GM21367 (cell line): Measurements from ENCODE around the gene SCIN.
A peak's percentile ranks its signal among the peaks of the same experiment; 100 is the strongest.
"Not testable (repeated sequence)": the region's sequence is repeated elsewhere in the genome, so short reads cannot be mapped to it uniquely, and the experiment has no call there.

Experiments
- ATAC-seq: cut with Tn5 transposase; IDR thresholded peaks from one replicate; pipeline ENCODE4 v1.9.1; 2021; ENCODE audit not compliant: unreplicated experiment

Gene SCIN

DNA sequence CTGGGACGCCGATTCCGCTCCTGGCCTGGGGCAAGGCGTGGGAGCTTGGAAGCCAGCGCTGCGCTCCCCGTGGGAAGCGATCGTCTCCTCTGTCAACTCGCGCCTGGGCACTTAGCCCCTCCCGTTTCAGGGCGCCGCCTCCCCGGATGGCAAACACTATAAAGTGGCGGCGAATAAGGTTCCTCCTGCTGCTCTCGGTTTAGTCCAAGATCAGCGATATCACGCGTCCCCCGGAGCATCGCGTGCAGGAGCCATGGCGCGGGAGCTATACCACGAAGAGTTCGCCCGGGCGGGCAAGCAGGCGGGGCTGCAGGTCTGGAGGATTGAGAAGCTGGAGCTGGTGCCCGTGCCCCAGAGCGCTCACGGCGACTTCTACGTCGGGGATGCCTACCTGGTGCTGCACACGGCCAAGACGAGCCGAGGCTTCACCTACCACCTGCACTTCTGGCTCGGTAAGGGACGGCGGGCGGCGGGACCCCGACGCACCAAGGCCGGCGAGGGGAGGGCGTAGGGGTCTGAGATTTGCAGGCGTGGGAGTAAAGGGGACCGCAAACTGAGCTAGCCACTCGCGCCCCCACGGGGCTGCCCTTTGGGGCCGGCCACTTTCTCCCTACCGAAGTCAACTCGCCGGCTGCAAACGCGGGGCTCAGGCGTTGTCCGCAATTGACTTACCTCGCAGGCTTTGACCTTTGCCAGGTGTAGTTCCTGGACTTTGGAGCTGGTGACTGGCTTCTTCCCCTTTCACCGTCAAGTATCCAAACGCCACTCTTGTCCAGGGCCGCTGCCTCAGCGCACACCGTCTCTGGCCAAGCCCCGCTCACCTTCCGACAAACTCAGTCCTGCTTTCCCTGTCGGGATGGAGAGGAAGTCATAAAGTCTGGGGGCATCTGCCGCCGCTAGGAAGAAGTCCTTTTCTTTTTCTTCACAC, at the start of gene SCIN:
Gene SCIN (plus strand): TSS at position 187 of the 928 bp plus-strand sequence. CDS start 67 bp downstream, at position 254.
- no peak for ATAC-seq

GRCh38 chr7:12524794-12525386, 45.6 kb upstream of the SCIN start:
- ATAC-seq: no peak

DNA sequence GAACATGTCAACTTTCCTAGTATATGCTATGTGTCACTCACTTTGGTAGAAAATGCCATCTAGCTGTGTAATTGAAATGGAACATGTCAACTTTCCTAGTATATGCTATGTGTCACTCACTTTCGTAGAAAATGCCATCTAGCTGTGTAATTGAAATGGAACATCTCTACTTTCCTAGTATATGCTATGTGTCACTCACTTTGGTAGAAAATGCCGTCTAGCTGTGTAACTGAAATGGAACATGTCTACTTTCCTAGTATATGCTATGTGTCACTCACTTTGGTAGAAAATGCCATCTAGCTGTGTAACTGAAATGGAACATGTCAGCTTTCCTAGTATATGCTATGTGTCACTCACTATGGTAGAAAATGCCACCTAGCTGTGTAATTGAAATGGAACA, 43.8 kb upstream of the SCIN start:
- not testable (repeated sequence) for ATAC-seq

DNA sequence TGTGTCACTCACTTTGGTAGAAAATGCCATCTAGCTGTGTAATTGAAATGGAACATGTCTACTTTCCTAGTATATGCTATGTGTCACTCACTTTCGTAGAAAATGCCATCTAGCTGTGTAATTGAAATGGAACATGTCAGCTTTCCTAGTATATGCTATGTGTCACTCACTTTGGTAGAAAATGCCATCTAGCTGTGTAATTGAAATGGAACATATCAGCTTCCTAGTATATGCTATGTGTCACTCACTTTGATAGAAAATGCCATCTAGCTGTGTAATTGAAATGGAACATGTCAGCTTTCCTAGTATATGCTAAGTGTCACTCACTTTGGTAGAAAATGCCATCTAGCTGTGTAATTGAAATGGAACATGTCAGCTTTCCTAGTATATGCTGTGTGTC, 42.9 kb upstream of the SCIN start:
- not testable (repeated sequence) for ATAC-seq

GRCh38 chr7:12529971-12530710, 40.4 kb upstream of the SCIN start:
- ATAC-seq: no peak

GRCh38 chr7:12531784-12532183, 38.7 kb upstream of the SCIN start:
- no peak for ATAC-seq

GRCh38 chr7:12534046-12534445, 36.5 kb upstream of the SCIN start:
- ATAC-seq: no peak

DNA sequence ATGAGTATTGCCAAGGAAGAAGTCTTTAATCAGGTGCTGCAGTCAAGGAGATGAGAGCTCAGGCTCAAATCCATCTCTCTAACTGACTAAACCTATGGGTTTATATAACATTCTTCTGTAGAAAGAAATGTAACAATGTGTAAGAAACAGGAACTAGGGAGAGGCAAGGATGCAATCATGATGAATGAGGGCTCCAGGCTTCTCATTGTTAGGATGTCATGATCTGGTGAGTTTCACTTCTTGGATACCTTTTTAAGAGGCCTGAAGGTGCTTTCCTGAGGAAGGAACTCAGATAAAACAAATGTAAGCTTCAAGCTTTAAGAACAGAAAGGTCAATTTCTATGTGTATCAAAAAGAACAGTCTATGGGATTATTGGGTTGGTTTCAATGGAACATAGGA, 30.8 kb upstream of the SCIN start:
- ATAC-seq: no peak

DNA sequence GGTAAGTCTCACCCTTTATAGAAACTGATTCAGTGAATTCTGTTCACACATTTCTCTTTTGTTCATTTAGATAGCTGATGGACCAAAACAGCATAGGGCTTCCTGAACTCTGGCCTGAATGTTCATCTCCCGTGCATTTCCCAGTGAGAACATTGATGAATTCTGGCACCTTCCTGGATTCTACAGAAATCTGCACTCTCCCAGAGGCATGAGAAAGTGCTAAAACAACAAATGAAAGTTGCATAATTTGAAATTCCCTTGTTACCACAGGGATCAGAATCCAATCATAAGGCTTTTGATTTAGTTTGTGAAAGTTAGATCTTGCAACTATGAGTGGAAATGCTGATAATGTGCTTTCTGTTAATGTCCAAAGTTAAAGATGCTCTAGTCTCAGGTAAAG, 29.7 kb upstream of the SCIN start:
- no peak for ATAC-seq

DNA sequence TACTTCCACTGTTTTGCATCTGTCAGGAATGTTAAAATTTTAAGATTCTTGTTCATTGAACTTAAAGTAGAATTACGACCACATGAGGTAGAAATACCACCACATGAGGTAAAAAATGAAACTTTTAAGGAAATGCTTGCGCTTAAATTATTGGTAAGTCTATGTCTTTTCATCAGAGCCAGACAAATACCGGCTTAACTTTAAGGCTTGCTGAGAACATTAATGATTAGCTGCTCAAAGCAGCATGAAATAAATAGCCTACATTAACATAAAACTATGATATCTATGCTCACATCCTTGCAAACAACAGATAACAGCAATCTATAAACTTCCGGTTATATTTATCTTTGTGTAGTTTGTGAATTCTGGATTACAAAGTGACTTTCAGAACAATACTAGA, 26.9 kb upstream of the SCIN start:
- no peak for ATAC-seq

- ATAC-seq: no peak
Measured at GRCh38 chr7:12549106-12549505, 21.4 kb upstream of the SCIN start.

DNA sequence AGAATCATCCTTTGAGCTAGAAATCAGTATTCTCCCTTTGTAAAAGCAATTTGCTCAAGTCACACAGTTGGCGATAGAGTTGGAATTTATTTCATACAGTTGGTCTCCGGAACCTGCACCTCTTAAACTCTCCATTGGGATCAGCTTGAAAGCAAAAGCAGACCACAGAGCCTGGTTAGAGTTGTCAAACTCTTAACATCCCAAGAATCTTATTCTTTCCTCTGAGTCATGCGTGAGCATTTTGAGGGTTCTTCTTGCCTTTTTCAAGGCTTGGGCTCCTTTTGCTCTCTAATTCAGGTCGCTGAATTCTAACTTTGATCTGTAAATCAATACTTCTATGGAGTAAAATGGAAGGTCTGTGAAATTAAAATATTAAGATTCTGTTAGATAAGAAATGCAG, 19.6 kb upstream of the SCIN start:
- no peak for ATAC-seq

DNA sequence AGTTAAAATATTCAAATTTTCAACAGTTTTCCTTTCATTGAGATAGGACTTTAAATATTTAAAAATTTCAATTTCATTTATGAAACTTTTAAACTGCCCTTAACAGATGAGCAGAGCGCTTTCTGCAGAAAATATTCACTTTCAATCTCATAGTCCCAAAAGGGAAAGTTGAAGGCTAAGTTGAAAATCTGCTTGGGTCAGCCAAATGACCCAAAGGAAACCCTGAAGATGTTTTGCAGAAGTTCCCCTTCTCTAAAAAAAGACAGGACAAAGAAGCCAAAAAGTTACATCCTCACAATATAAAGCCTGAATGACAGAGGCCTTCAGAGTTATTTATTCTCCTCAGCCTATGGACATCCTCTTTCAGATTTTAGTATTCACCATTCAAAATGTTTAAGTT, 17.6 kb upstream of the SCIN start:
- no peak for ATAC-seq

GRCh38 chr7:12553416-12553815, 17.1 kb upstream of the SCIN start:
- no peak for ATAC-seq

DNA sequence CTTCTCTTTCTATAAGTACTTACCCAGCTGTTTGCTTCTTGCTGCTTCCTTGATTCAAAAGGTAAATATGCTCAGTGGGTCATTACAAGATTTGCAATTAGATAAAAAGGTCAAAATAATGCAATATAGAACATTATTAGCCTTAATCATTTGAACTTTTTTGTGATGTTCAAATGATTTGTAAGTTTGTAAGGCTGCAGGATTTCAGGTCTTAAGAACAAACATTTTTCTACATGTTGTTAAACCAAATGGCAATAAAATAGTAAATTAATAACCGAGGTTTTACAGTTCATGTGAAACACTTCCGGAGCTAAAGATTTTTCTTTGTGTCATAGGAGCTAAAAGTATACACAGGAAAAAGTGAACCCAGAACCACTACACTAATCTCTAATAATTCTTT, 16.2 kb upstream of the SCIN start:
- ATAC-seq: no peak

DNA sequence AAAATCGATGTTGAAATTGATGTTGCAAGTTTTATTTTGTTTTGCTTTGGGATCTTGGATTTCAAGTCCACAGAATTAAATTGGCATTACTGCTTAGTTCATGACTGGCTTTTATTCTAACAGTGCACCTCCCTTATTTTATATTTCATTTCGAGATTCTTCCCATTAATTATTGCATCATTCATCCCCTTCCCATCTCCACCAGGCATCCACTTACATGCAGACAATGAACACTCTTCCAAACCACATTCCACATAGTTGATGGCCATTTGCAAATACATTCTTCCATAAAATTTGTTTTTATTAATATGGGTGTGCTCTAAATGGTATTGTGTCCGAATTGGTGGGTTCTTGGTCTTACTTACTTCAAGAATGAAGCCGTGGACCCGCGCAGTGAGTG, 15.6 kb upstream of the SCIN start:
- ATAC-seq: no peak

DNA sequence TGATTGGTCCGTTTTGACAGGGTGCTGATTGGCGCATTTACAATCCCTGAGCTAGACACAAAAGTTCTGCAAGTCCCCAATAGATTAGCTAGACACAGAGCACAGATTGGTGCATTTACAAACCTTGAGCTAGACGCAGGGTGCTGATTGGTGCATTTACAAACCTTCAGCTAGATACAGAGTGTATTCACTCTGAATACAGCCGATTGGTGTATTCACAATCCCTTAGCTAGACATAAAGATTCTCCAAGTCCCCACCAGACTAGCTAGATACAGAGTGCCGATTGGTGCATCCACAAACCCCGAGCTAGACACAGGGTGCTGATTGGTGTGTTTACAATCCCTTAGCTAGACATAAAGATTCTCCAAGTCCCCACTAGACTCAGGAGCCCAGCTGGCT, 14.8 kb upstream of the SCIN start:
- ATAC-seq: peak; percentile 23

DNA sequence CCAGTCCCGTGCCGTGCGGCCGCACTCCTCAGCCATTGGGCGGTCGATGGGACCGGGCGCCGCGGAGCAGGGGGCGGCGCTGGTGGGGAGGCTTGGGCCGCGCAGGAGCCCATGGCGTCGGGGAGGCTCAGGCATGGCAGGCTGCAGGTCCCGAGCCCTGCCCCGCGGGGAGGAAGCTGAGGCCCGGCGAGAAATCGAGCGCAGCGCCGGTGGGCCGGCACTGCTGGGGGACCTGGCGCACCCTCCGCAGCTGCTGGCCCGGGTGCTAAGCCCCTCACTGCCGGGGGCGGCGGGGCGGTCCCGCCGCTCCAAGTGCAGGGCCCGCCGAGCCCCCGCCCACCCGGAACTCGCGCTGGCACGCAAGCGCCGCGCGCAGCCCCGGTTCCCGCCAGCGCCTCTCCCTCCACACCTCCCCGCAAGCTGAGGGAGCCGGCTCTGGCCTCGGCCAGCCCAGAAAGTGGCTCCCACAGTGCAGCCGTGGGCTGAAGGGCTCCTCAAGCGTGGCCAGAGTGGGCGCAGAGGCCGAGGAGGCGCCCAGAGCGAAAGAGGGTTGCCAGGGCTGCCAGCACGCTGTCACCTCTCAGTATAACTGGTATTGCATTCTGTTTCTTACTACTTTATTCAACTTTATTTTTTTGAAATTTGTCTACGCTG, 14.3 kb upstream of the SCIN start:
- peak; percentile 54 for ATAC-seq

- ATAC-seq: no peak
Measured at GRCh38 chr7:12557282-12557681, 13.2 kb upstream of the SCIN start.

GRCh38 chr7:12564996-12565764, 5.3 kb upstream of the SCIN start:
- no peak for ATAC-seq

GRCh38 chr7:12565873-12566272, 4.6 kb upstream of the SCIN start:
- no peak for ATAC-seq
